ENCODE measurements around the gene SLC14A1. TPM values are rescaled to one million over a fixed set of nuclear protein-coding genes. Genes with fewer than 3 reads are reported as not detected.

The SLC14A1 gene
- total and polyA plus RNA-seq, 7 experiments from 2014 or later, result 0.97 to 12.9 (median 3.2) TPM

DNA sequence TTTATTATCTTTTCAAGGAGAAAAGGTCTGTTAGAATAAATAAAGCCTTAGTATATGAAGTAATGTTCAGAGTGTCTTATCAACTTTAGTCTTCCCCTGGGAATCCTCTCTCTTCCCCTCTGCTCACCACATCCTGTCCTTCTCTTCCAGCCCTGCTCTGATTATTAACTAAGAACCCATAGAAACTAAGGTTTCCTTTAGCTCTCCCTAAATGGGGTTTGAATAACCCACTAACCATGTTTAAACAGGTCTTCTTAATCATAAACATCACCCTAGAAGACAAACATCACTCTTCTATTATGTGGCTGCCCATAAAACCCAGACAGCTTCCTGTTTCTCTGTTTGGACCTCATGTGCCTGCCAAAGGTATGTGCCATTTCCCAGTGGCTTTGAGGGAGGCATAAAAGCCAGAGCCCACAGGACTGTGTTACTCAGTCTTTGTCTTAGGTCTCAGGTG is 50.1 kb downstream of the SLC14A1 start:
- DNase-seq (no peak), ATAC-seq (peak; percentile 55)
- Histone ChIP-seq H3K27ac (ENCODE audit: low read depth, low read length) (no peak overlapping the region), H3K36me3 (ENCODE audit: control insufficient read depth in 2 of 3, insufficient read depth in 3 of 3, low read length in 3 of 3) (no peaks in the 10 kb centered on the region), H3K4me3 (ENCODE audit: low read length) (no peak overlapping the region), H3K4me1 (ENCODE audit: control insufficient read depth in 2 of 2, insufficient read depth in 2 of 2, low read length in 2 of 2) (peaks cover 12 to 23% of the 10 kb centered on the region in 2 donors), H3K9me3 (ENCODE audit: control insufficient read depth in 2 of 3, low read length in 3 of 3) (no peaks in the 10 kb centered on the region), H3K27me3 (ENCODE audit: control insufficient read depth in 2 of 2, insufficient read depth in 2 of 2, low read length in 2 of 2) (no peaks in the 10 kb centered on the region)
- Mint-ChIP-seq H3K27ac (peak overlapping the region in 2 of 9 donors; percentile 6 to 48), H3K27me3 (peaks cover 21 to 75% (median 26%) of the 10 kb centered on the region in 5 donors), H3K4me1 (peaks cover 13 to 31% (median 22%) of the 10 kb centered on the region in 7 donors), H3K9me3 (peaks cover 0 to 5% (median 0%) of the 10 kb centered on the region in 11 donors), H3K4me3 (peak overlapping the region in 6 of 10 donors; percentile 20 to 90 (median 87)), H3K36me3 (peaks cover 0 to 3% (median 0%) of the 10 kb centered on the region in 5 donors)
- intact Hi-C loops (cut with micrococcal nuclease), result no loop called here
- ChIA-PET CTCF (no interaction called here), POLR2A (no interaction called here)

DNA sequence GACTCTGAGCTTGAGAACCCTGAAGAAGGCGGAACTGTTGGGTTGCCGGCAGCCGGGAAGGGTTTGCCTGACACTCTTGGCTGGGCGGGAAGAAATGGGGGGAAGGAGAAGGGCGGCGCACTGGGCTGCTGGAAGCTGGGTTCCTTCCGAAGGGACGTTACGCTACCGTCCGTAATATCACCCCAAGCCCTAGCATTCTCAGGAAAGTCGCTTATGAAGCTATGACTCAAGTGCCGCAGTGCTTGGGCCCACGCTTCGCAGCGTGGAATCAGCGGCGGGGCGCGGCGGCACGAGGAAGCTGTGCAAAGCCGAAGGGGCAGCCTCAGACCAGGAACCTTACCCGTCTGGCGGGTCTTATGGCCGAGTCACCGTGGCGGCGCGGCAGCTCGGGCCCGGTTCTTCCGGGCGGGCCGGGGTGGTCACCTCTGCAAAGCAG is 51.3 kb downstream of the SLC14A1 start:
- DNase-seq (peak; percentile 5 to 53 (median 42)), ATAC-seq (peak; percentile 81)
- peak overlapping the region; percentile 14 to 81 (median 70) for H3K27ac Mint-ChIP-seq
- ChIA-PET CTCF (no interaction called here), POLR2A (interaction anchor here (0.8 kb wide), 1 partner anchor 185 kb away, joined by 4 read pairs; no protein-coding TSS in a partner anchor)
- Histone ChIP-seq H3K27me3 (ENCODE audit: control insufficient read depth in 2 of 2, insufficient read depth in 2 of 2, low read length in 2 of 2) (no peaks in the 10 kb centered on the region), H3K4me3 (ENCODE audit: low read length) (peak overlapping the region; percentile 69), H3K4me1 (ENCODE audit: control insufficient read depth in 2 of 2, insufficient read depth in 2 of 2, low read length in 2 of 2) (peaks cover 12 to 23% of the 10 kb centered on the region in 2 donors), H3K36me3 (ENCODE audit: control insufficient read depth in 2 of 3, insufficient read depth in 3 of 3, low read length in 3 of 3) (no peaks in the 10 kb centered on the region), H3K27ac (ENCODE audit: low read depth, low read length) (peak overlapping the region; percentile 32), H3K9me3 (ENCODE audit: control insufficient read depth in 2 of 3, low read length in 3 of 3) (no peaks in the 10 kb centered on the region)
- peaks cover 0 to 3% (median 0%) of the 10 kb centered on the region in 5 donors for H3K36me3 Mint-ChIP-seq
- H3K27me3 Mint-ChIP-seq, result peaks cover 14 to 68% (median 23%) of the 10 kb centered on the region in 5 donors
- intact Hi-C loops (cut with micrococcal nuclease), result no loop called here
- H3K9me3 Mint-ChIP-seq, result peaks cover 0 to 5% (median 0%) of the 10 kb centered on the region in 11 donors
- peak overlapping the region; percentile 77 to 92 (median 88) for H3K4me3 Mint-ChIP-seq
- H3K4me1 Mint-ChIP-seq, result peaks cover 13 to 31% (median 22%) of the 10 kb centered on the region in 7 donors

DNA sequence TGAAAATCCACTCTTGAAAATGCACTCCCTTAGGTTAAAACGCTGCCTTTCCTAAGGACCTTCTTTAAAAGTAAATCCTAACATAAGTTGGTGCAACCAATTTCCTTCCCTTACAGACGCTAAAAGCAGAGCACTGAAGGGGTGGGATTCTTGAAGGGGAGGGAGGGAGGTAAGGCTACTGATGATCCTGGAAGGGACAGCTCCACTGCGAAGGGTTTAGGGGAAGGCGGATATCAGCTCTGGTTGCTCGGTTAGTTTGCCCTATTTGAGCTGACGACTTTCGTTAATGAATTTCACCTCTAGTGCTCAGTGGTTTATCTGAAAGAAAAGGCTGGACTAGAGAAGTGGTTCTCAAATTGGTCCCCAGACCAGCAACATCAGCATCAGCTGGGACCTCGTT is 51.8 kb downstream of the SLC14A1 start:
- peak overlapping the region; percentile 69 for H3K4me3 ChIP-seq (ENCODE audit: low read length)
- DNase-seq (no peak), ATAC-seq (no peak)
- H3K27ac ChIP-seq (ENCODE audit: low read depth, low read length), result peak overlapping the region; percentile 32
- Mint-ChIP-seq H3K36me3 (peaks cover 0 to 3% (median 0%) of the 10 kb centered on the region in 5 donors), H3K4me1 (peaks cover 13 to 31% (median 20%) of the 10 kb centered on the region in 7 donors), H3K27me3 (peaks cover 11 to 66% (median 24%) of the 10 kb centered on the region in 5 donors), H3K9me3 (peaks cover 0 to 5% (median 0%) of the 10 kb centered on the region in 11 donors), H3K4me3 (peak overlapping the region; percentile 77 to 92 (median 88)), H3K27ac (peak overlapping the region in 3 of 9 donors; percentile 68 to 77 (median 74))
- peaks cover 12 to 23% of the 10 kb centered on the region in 2 donors for H3K4me1 ChIP-seq (ENCODE audit: control insufficient read depth in 2 of 2, insufficient read depth in 2 of 2, low read length in 2 of 2)
- no peaks in the 10 kb centered on the region for H3K36me3 ChIP-seq (ENCODE audit: control insufficient read depth in 2 of 3, insufficient read depth in 3 of 3, low read length in 3 of 3)
- intact Hi-C loops (cut with micrococcal nuclease), result no loop called here
- CTCF ChIA-PET, result no interaction called here
- H3K9me3 ChIP-seq (ENCODE audit: control insufficient read depth in 2 of 3, low read length in 3 of 3), result no peaks in the 10 kb centered on the region
- POLR2A ChIA-PET, result no interaction called here
- no peaks in the 10 kb centered on the region for H3K27me3 ChIP-seq (ENCODE audit: control insufficient read depth in 2 of 2, insufficient read depth in 2 of 2, low read length in 2 of 2)

DNA sequence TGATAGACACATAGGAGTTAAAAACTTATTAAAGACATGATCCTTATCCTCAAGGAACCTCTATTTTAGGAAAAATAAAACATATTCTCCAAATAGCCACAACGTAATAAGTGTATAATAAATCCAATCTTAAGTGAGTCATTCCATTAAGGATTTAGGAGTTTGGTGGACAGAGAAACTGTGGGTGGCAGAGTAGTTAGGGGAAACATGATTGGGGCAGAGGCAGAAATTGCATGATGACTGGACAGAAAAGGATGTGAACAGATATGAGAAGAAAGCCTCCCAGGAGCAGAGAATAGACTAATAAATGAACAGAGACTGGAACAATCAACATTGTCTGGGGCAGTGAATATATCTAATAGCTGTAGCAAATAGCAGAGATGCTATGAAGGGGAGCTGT is 53.4 kb downstream of the SLC14A1 start:
- H3K27me3 ChIP-seq (ENCODE audit: control insufficient read depth in 2 of 2, insufficient read depth in 2 of 2, low read length in 2 of 2), result no peaks in the 10 kb centered on the region
- H3K27ac ChIP-seq (ENCODE audit: low read depth, low read length), result no peak overlapping the region
- peaks cover 0 to 5% (median 0%) of the 10 kb centered on the region in 11 donors for H3K9me3 Mint-ChIP-seq
- no peak overlapping the region for H3K4me3 Mint-ChIP-seq
- H3K27ac Mint-ChIP-seq, result no peak overlapping the region
- H3K4me1 Mint-ChIP-seq, result peaks cover 13 to 31% (median 17%) of the 10 kb centered on the region in 7 donors
- H3K27me3 Mint-ChIP-seq, result peaks cover 11 to 58% (median 21%) of the 10 kb centered on the region in 5 donors
- H3K9me3 ChIP-seq (ENCODE audit: control insufficient read depth in 2 of 3, low read length in 3 of 3), result no peaks in the 10 kb centered on the region
- POLR2A ChIA-PET, result no interaction called here
- H3K36me3 Mint-ChIP-seq, result peaks cover 0 to 3% (median 0%) of the 10 kb centered on the region in 5 donors
- peaks cover 12 to 23% of the 10 kb centered on the region in 2 donors for H3K4me1 ChIP-seq (ENCODE audit: control insufficient read depth in 2 of 2, insufficient read depth in 2 of 2, low read length in 2 of 2)
- intact Hi-C loops (cut with micrococcal nuclease), result no loop called here
- ATAC-seq, result no peak
- CTCF ChIA-PET, result no interaction called here
- no peak for DNase-seq
- no peak overlapping the region for H3K4me3 ChIP-seq (ENCODE audit: low read length)
- H3K36me3 ChIP-seq (ENCODE audit: control insufficient read depth in 2 of 3, insufficient read depth in 3 of 3, low read length in 3 of 3), result no peaks in the 10 kb centered on the region

DNA sequence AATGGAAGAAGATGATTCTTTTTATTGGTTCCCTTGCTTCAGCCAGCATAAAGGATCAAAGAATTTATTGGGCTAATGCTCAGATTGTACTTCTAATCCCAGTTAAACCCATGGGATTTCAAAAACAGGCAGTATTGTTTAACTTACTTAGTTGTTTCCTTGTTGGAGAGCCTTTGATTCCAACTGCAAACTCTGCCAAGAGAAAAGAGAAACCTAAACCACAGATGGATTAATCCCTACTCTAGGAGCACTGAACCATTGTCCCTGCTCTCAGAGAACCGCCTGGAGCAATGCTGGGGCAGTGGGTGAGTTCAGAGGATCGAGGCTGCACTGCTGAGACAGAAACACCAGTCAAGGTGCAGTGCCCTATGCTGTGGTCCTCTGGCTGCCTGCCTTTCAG is 56.6 kb downstream of the SLC14A1 start:
- ChIA-PET CTCF (interaction anchor here (1.2 kb wide), 1 partner anchor 100 kb away, joined by 4 read pairs; no protein-coding TSS in a partner anchor), POLR2A (no interaction called here)
- Mint-ChIP-seq H3K27ac (no peak overlapping the region), H3K9me3 (peaks cover 0 to 4% (median 0%) of the 10 kb centered on the region in 11 donors), H3K4me3 (no peak overlapping the region), H3K27me3 (peaks cover 5 to 36% (median 23%) of the 10 kb centered on the region in 5 donors), H3K36me3 (no peaks in the 10 kb centered on the region), H3K4me1 (peaks cover 0 to 16% (median 7%) of the 10 kb centered on the region in 7 donors)
- Histone ChIP-seq H3K27me3 (ENCODE audit: control insufficient read depth in 2 of 2, insufficient read depth in 2 of 2, low read length in 2 of 2) (no peaks in the 10 kb centered on the region), H3K4me1 (ENCODE audit: control insufficient read depth in 2 of 2, insufficient read depth in 2 of 2, low read length in 2 of 2) (peaks cover 0 to 5% of the 10 kb centered on the region in 2 donors), H3K9me3 (ENCODE audit: control insufficient read depth in 2 of 3, low read length in 3 of 3) (no peaks in the 10 kb centered on the region), H3K36me3 (ENCODE audit: control insufficient read depth in 2 of 3, insufficient read depth in 3 of 3, low read length in 3 of 3) (no peaks in the 10 kb centered on the region), H3K4me3 (ENCODE audit: low read length) (no peak overlapping the region), H3K27ac (ENCODE audit: low read depth, low read length) (no peak overlapping the region)
- ATAC-seq (no peak), DNase-seq (no peak)
- intact Hi-C loops (cut with micrococcal nuclease), result no loop called here

DNA sequence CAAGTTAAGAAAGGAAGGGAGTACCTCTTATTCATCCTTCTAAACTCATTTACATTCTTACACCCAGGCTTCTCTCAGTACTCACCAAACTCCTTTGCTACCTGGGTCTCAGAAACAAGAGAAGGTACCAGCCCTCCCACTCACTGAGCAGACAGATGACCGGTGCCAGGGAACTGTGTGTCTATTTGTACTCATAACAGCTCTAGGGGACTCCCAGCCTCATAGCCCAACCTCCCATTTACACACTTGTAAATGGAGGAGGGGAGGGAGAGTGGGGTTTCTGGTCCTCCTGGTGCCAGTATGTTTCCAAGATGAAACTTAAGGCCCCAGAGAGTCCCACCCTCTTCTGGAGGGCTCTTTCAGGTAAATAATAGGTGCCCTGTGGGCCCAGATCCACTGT is 58.7 kb downstream of the SLC14A1 start:
- Mint-ChIP-seq H3K4me3 (no peak overlapping the region), H3K27ac (no peak overlapping the region), H3K27me3 (peaks cover 5 to 21% (median 17%) of the 10 kb centered on the region in 5 donors), H3K9me3 (peaks cover 0 to 4% (median 0%) of the 10 kb centered on the region in 11 donors), H3K4me1 (peaks cover 0 to 10% (median 3%) of the 10 kb centered on the region in 7 donors), H3K36me3 (no peaks in the 10 kb centered on the region)
- no peaks in the 10 kb centered on the region for H3K27me3 ChIP-seq (ENCODE audit: control insufficient read depth in 2 of 2, insufficient read depth in 2 of 2, low read length in 2 of 2)
- no peaks in the 10 kb centered on the region for H3K4me1 ChIP-seq (ENCODE audit: control insufficient read depth in 2 of 2, insufficient read depth in 2 of 2, low read length in 2 of 2)
- ATAC-seq (no peak), DNase-seq (no peak)
- H3K36me3 ChIP-seq (ENCODE audit: control insufficient read depth in 2 of 3, insufficient read depth in 3 of 3, low read length in 3 of 3), result no peaks in the 10 kb centered on the region
- intact Hi-C loops (cut with micrococcal nuclease), result no loop called here
- H3K9me3 ChIP-seq (ENCODE audit: control insufficient read depth in 2 of 3, low read length in 3 of 3), result no peaks in the 10 kb centered on the region
- H3K27ac ChIP-seq (ENCODE audit: low read depth, low read length), result no peak overlapping the region
- CTCF ChIA-PET, result no interaction called here
- POLR2A ChIA-PET, result no interaction called here
- H3K4me3 ChIP-seq (ENCODE audit: low read length), result no peak overlapping the region
